Gastrocnemius medialis (tissue), 4 donors: ENCODE results near the gene ANKRD2.

Source experiments
- CTCF ChIP-seq, 5 experiments: fragments of 450-650 bp in 3 of 5; fragments of 200-600 bp in 2 of 5; sonication (generic) in 2 of 5; IDR thresholded peaks in 4 of 5; conservative IDR thresholded peaks in 1 of 5; 1 replicate in 4 of 5; 2 replicates in 1 of 5; pipeline ENCODE4 v1.5.1; 2016 to 2019; ENCODE audit warnings: antibody characterized with exemption in 5 of 5, mild to moderate bottlenecking in 3 of 5, moderate library complexity in 3 of 5
- POLR2A ChIP-seq, 2 donors: fragments of 450-650 bp; IDR thresholded peaks; one replicate each; pipeline ENCODE4 v1.6.1; 2017; ENCODE audit warnings: antibody characterized with exemption in 2 of 2, mild to moderate bottlenecking in 2 of 2, moderate library complexity in 2 of 2

GRCh38 chr10:97543025-97543546 is 29.5 kb upstream of the ANKRD2 start:
- TF ChIP-seq CTCF (IDR thresholded peaks at IDR 0.05 in 4 of 5, conservative IDR thresholded peaks at IDR 0.05 in 1 of 5) (no peak), POLR2A (IDR thresholded peaks at IDR 0.05) (no peak)
